NCI-H2081 treated with DMSO at 0.1 percent for 48 hours (cell line): ENCODE results near the gene NTM.

Source experiments
- DNase-seq: peaks from one replicate; lab custom pipeline; 2025; lab: John Stamatoyannopoulos, UW

Gene NTM

DNA sequence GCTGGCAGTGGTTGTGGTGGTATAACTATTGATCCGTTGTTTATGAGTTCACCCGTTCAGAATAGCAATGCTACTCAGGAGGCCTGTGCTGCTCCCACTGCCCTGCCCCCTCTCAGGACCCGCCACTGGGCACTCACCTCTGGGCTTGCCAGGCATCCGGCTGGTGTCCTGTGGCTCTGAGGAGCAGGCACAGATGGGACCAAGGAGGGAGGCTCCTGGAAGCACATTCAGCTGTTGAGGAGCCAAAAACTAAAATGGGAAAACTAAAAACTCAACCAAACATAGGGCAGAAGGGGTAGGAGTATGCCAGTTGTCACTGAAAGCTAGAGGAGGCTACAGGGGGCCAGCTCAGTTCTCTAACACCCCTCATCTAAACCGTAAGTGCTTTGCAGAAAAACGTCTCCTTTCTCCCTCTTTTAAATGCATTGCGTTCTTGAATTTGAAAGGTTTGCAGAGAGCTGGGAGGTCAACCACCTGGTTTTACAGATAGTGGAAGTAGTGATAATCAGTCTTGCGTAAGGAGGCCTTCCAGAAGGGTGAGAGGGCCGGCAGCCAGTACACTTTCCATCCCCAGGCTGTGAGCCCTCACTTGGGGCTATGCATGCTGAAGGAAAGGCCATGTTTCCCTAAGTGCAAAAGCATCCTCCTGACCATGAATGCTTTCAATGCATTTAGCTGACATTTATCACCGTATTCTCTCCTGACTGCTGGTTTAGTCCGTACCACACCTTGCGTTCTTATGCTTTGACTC is 547.4 kb downstream of the NTM start:
- no peak for DNase-seq

DNA sequence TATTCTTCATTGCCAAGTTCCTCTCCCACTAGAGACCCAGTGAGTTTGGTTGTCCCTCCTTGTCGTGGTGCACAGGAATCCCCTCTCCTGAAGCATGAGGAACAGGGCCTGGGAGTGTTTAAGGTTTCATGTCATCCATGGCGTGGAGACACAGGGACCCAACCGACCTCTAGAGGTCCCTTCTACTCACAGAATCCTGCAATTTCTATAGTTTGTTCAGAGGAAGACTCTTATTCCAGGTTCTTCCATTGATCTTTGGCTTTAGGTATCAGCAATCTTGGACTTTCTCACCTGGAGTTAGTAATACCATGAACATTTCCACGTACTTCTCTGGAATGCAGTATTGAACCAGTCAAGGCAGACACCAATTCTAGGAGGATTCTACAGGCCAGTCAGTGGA is 548.2 kb downstream of the NTM start:
- no peak for DNase-seq

DNA sequence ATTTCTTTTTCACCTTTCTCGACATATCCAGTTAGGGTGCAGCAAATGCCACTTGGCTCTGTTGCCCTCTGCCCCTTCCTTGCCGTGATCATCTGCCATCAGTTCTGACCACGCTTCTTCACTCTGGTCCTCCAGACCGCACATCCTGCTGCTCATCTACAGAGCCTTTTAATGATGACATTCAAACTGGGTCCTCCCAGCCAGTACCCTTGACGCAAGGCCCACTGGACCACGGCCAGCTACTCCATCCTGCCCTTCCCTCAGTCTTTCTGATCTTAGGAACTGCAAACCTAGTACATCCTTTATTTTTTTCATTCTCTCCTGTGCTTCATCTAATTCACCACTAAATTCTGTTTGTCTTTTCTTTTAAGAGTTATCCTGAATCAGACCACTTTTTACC is 551.8 kb downstream of the NTM start:
- no peak for DNase-seq

DNA sequence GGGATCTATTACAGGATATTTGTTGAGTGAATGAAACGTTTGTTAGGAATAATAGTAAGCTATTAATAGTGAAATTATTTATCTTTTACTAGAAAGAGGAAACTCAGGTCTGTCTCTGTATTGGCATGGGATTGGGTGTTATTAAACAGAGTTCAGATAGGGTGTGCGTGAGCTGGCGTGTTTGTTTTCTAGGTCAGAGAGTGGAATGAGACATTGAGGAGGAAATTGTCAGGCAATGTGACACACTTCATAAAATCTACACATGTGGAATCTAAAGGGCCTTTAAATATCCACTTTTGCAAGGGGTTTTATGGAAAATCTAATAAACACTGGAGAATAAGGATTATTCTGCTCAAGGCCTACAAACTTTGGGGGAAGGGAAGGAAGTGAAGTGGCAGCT is 552.9 kb downstream of the NTM start:
- no peak for DNase-seq

DNA sequence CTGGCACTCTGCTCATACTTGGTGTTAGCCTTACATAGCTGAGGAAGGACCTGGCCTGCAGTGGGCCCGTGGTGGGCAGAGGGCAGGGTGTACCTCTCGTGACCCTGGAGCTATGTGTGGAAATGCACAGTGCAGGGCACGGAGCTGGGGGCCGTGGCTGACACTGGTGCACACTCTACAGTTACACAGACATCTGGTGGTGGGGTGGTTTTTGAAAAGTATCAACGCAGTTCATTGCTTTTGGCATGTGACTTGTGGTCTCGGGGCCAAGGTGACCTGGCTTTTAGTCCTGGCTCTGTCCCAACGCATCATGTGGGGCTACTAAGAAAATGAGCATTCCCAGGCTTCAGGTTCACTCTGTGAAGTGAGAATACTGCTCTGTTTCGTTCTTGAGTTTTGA is 553.6 kb downstream of the NTM start:
- DNase-seq = no peak

DNA sequence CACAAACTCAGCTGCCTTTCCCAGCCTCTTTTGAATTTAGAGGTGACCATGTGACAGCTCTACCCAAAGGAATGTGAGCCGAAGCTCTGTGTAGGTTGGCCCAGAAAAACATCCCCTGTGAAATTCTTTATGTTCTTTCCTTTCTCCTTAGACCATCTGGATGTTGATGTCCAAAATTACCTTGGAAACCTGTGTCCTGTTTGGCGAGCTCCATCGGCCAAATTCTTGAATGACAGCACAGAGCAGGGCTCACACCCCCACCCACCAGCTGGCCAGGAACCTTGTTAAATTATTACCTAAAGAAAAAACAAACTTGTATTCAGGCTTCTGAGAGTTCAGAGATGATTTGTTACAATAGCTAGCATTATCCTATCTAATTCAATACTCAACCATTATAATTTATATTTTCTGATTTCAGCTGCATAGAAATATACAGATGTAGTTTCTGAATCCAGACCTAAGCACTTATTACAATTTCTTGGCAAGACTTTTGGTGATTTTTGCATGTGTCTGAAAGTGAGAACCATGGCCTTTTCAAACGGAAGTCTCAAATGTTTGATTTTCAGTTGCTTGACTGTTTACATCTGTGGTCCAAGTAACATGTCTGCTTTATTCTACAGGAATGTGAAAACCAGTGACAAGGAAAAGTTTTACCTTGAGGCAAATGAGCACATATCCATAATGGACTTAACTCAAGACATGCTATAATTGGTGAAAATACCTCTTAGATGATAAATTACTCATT is 554.2 kb downstream of the NTM start:
- no peak for DNase-seq

DNA sequence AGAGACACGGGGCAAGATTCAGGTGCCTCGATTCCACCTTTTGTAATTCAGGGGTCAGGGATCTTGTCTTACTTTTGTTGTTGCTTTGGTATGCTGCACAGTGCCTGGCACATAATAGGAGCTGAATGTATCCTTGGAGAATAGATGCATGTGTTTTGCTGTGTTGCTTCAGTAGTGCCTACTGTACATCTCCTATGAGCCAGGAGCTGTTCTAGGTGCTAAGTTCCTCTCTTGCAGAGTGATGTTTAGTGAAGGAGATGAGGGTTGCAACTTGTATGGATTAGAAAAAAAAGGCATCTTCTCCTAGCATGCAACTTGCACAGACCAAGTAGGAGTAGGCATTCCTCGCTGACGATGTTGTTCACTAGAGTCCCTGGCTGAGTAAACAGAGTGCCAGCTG is 555.4 kb downstream of the NTM start:
- DNase-seq = no peak

DNA sequence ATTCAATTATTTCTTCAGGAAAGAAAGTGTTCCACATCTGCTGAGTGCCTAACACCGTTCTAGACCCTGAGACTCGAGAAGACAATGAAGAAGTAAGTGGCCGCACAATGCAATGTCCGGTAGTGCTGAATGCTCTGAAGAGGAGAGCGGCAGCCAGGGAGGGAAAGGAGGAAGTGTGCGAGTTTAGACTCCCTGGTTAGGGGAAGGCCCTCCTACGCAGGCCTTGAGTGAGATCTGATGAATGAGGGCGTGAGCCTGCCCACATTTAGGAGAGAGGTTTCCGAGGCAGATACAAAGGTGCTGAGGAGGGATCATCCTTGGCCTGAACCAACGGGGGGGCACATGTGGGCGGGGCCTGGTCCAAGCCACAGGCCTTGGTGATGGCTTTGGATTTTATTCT is 558.6 kb downstream of the NTM start:
- no peak for DNase-seq

DNA sequence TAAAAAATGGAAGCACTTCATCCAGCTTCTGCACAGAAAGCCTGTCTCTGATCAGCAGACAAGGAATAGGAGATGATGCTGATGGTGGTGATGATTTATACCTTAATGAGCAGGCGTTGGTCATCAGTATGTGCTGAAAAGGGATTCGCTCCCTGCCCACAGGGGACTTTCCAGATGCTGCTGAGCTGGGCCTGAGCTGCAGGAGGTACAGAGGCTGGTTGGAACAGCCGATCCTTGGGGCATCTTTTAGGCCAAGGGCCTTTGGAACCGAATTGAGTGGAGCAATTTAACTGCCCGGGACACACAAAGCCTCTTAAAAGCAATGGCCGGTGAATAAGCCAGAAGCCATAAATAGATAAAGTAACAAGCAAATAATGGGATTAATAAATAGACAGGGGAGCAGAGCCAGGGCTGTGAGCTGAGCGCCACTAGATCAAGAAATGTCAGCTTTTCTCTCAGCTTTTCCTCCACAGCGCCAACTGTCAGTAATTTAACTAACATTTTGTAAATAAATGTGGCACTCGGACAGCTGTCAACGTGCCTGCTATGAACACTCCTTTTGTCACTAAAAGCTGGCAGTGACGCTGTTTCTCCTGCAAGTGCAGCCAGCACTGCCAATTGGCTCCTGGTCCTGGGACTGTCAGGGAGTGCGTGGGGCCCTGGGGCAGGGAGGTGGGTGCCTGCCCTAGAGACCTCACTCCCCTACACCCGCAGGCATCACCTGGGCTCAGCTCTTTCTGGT is 562.3 kb downstream of the NTM start:
- no peak for DNase-seq

DNA sequence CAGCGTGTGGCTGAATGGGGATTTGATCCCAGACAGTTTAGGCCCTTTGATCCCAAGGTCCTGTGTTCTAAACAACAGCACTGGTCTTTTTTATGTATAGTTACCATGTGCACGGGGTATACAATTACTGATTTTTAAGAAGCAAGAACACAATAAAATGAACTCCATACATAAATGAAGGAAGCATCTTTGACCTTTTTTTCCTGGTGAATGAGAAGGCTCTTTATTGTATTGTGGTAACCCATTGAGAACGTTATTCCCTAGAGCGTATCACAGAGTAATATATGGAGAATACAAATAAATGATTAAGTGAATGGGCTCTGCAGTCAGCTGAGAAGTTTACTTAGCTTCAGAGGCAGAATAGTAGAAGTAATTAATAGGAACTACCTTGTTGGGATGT is 563.6 kb downstream of the NTM start:
- no peak for DNase-seq

DNA sequence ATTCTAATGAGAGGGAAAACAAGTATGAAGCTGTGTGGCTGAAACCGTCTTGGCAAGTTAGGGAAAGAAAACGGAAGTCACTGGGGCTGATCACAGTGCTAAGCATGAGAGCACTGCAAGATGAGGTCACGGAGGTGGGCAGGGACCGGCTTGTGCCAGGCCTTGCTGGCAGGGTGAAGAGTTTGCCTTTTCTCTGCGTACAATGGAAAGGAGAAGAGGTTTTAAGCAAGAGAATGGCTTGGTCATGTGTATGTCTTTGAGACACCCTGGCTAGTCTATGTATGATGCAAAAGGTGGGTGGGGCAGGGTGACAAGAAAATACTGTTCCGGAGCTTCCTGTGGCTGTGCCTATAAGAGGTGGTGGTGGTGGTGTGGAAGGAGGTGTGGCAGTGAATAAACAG is 567.9 kb downstream of the NTM start:
- no peak for DNase-seq

DNA sequence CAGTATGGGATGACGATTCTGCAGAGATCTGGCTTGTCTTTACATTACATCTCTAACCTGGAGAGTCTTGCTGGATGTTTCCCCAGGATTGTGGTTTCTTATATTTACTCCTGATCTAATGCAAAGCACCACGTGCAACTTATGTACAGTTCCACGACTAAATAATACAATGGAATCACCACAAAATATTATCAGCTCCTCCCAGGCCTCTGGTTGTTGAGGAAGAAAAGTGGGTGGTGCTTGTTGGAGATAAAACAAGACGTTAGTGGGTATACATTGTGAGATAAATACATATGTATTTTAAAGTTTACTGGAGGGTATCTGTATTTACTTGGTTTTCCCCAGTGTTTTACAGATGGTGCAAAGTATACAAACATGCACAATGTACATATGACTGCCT is 569.7 kb downstream of the NTM start:
- DNase-seq = no peak

DNA sequence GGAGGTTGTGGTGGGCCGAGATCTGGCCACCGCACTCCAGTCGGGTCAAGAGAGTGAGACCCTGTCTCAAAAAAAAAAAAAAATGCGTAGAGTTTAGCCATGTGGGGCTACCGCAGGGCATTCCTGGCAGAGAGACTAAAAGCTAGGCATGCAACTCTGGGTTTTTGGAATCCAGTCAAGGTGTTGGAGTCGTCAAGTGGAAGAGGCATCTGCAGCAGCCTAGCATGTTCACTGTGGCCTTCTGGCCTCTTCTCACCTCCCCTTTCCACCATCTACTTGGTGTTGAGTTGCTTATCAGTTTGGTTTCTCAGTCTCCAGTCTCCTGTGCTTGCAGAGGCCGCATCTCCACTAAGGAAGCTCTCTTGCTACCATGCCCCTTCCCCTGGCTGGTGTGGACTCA is 572.5 kb downstream of the NTM start:
- no peak for DNase-seq

DNA sequence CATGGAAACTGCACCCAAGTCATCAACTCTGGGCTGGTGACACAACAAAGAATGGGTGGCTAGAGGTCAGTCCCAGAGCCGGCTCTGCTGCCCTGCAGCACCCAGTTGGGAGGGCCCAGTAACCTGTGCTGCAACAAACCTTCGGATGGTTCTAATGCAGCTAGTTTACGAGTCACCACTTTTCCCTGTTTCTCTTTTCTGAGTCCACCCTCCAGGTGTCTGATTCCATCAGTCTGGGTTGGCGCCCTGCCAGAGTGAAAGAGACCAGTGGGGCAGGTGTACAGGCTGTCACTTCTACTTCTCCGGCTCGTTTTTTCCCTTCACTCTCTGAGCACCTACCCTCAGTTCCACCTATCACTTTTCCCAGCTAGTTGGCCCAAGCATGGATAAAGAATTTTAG is 572.9 kb downstream of the NTM start:
- DNase-seq = no peak

DNA sequence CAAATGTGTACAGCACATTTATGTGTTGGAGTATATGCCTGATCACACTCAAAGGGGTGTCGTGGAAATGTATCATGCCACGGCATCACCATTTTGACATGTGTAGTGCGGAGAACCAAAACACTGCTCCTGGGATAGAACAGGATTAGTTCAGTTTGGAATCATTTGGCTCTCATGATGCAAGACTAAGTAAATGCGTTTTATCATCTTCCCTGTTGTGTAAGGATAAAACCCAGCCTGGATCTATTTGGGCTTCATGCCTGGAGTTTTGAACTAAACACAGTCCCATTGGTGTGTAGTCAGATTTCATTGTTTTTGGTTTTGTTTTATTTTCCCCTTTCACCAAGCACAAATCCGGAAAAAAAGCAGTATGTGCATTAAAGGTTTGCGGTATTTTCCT is 574.3 kb downstream of the NTM start:
- DNase-seq = no peak

DNA sequence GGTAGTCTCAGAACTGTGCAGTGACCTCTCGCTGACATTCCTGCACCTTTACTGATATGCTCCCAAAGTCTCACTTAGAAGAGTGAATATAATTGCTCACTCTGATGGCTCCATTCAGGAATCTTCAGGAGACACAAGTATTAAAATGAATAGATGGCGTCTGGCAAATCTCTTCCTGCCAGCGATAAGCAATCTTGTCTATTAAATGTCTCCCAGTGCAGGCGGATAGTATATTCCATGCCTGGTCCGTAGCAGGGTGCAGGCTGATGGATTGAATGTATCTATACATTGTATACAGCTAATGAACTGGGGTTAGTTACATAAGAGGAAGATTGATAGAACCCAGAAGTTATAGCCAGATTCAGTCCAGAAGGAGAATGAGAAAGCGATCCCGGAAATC is 575.3 kb downstream of the NTM start:
- DNase-seq = no peak

DNA sequence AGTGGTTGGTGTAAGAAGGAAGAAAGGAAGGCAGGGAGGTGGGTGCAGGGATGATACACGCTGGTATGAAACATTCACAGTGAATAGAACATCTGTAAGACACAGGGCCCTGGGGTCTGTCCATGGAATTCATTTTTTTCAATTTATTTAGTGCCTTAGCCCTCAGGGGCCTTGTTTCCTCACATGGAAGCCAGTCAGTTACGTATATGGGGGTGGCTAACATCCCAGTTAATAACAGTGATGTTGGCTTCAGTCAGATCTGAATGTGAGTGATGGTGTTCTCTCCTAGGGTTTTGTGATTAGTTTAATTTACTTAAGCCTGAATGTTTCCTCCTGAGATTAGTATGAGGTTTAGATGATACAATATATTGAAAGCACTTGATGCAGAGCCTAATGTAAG is 577.1 kb downstream of the NTM start:
- DNase-seq = no peak

DNA sequence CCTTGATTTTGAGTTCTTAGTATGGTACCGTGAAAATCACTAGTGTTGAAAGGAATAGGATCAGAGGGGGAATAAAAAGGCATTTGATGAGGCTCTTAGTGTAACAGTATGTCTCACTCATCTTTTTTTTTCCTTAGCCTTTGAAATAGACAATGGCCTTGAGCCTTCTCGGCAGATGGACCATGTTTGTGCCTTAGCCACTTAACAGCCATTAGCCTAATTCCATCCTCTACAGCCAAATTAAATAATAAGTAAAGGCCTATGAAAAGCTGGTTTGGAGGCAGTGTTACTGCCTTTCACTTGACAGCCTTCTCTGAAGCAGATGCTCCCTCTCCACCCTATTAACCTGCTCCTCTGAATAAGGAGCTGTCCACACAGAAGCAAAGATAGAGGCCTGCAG is 580.7 kb downstream of the NTM start:
- no peak for DNase-seq

DNA sequence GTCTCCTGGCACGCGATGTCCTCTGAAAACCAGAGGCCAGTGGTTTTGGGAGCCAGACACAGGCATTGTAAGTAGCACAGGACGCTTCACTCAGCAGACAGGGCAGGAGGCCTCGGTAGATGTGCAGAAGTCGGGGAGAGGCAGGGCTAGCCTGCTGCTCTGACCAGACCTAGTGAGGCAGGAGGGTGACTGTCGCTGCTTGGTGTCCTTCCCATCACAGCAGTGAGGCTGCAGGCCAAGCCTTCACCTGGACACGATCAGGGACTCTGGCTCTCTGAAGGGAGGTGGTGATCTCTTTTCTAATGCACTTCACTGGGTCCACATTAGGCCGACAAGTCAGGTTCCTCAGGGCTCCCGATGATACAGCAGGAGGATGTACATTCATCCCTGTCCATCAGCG is 583.7 kb downstream of the NTM start:
- no peak for DNase-seq

DNA sequence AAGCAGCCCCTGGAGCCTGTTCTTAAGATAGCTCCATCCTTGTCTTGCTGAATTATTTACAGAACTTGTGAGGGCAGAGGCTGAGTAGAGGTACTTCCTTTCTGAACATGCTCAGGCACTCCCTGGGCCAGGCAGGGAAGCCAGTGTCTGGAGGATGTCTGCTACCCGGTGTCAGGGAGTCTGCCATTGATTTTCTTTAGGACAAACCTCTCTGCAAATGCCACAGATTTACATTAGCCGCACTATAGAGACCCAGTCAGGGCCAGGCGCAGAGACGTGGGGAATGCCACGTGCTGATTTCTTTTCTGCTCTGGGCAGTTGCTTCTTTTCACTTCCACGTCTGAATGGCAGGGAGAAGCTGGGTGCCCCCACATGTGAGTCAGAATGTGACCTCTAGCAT is 585.5 kb downstream of the NTM start:
- no peak for DNase-seq

DNA sequence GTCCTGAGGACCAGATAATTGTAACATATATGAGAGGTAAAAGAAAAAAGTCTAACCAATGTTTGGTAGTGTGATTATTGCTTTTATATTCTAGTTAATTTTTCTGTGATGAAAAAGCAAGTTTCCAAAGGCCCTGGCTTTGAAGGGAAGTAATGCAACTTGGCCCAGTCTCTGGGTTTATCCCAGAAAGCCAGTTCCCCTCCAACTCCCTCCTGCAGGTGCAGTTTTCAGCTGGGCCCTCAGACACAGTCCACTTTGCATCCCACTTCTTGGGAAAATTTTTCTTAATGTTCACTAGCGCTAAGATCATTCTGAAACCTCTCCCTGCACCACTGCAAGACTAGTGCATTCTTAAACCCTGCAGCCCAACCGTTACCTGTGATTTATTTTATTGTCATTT is 586.8 kb downstream of the NTM start:
- DNase-seq = no peak

DNA sequence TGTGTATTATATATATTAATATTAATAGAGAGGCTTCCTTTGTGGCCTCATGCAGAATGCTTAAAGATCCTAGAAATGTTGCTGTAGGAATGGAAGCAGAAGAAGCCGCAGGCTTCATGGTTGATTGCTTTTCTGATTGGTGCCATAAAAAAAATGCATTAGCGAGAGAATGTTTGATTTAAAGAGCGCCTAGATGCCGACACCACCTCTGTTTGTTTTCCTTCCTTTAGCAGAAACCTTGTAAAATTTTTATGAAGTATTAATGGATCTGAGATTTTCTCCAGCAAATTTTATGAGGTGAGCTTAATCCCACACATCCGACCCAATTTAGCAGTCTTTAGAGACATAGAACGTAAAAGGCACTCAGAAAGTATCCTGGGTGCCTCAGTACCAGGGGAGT is 587.5 kb downstream of the NTM start:
- no peak for DNase-seq

DNA sequence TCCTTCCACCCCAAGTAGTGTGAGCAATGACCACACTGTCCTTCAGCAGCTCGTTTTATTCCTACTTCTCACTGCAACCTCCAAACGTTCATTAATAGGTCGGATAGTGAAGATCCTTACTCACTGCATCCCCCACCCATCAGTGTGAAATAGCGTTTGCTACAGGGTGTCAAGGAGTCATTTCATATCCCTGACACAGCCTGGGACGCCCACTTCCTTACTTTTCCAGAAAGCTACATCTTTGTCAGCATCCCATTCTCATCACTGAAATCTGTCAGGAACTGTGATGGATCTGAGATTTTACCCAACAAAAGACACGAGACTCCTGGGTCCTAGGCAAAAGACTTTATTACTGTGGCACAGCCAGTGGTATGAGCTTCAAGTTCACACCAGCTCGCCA is 592.4 kb downstream of the NTM start:
- DNase-seq = no peak
